HG02943 (cell line): ENCODE results near the gene ZC3H12A.
"Not testable (repeated sequence)": the region's sequence is repeated elsewhere in the genome, so short reads cannot be mapped to it uniquely, and the experiment has no call there.

ENCODE experiments used
- ATAC-seq: cut with Tn5 transposase; IDR thresholded peaks from one replicate; pipeline ENCODE4 v1.9.1; 2021; ENCODE audit warnings: mild to moderate bottlenecking, low read depth, moderate library complexity; ENCODE audit not compliant: unreplicated experiment

Gene ZC3H12A

DNA sequence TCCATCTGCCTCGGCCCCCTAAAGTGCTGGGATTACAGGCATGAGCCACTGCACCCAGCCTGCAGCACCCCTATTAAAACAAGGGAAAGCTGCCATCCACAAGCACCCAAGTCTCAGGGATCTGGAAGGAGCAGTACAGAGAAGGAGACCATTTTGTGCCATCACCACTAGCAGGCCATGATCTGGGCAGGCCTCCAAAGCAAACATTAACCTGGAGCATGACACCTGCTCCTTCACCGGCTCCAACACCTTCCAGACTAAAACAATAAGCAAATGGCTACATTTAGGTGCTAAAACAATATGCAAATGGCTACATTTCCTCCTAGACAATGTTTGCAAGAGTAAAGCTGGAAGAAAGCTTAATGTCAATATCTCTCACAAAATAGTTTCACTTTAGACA is 23.5 kb downstream of the ZC3H12A start:
- no peak for ATAC-seq

DNA sequence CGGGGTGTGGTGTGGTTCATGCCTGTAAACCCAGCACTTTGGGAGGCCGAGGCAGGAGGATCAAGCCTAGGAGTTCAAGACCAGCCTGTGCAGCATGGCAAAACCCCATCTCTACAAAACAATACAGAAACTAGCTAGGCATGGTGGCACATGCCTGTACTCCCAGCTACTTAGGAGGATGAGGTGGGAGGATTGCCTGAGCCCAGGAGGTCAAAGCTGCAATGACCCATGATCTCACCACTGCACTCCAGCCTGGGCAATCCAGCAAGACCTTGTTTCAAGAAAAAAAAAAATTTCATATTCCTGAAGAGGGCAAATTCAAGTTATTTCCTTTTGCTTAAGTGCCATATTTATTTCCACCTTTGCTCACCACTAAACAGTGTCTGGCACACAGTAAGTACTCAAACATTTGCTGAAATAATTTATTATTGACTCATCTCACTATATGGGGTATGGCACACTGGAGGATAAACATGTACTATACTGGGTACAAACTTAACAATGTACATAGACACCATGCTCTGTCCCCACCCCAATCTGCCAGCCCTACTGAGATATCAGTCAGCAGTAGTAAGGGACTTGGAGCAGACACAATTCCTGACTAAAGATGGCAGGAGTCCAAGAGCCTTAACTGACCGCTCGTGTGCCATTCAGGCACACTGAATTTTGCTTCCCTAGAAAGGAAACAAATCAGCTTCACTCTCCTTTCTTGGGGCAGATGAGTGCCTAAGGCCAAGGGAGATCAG is 24.7 kb downstream of the ZC3H12A start:
- ATAC-seq = no peak

DNA sequence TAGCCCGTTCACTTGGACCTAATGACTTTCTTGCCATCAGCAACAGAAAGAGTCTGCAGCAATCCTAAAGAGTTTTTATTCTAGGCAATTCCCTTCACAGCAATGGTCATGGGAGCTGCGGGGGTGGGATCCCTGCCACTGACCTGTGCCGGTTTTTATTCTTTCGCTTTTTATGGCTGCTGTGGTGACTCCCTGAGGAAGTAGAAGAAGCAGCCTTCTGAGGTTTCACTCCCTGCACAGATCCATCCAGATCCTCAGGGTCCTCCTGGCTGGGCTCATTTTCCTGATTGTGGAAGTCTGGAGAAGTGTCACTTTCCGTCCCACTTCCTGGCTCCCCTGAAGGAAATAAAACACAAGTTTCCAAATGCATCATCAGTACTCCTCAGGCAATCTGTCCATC is 27.3 kb downstream of the ZC3H12A start:
- ATAC-seq = no peak

DNA sequence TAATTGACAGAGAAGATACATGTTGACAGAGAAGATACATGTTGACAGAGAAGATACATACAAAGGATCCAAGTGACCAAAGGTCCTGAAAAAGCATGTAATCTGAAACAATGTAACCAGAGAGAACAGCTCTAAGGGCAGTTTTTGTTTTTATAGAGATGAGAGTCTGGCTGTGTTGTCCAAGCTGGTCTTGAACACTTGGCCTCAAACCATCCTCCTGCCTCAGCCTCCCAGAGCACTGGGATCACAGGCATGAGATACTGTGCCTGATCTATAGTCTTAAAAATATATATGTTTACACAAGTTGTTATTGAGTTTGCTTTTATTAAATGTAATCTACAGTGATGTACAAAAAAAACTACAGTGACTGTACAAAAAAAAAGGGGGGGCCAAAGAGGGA is 27.7 kb downstream of the ZC3H12A start:
- ATAC-seq = no peak

DNA sequence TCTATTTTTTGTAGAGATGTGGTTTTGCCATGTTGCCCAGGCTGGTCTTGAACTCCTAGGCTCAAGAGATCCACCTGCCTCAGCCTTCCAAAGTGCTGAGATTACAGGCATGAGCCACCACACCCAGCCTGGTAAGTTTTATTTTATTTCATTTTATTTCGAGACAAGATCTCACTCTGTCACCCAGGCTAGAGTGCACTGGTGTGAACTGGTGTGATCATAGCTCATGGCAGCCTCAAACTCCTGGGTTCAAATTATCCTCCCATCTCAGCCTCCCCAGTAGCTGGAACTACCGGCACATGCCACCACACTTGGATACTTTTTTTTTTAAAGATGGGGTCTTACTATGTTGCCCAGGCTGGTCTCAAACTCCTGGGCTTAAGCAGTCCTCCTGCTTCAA is 28.4 kb downstream of the ZC3H12A start:
- not testable (repeated sequence) for ATAC-seq

GRCh38 chr1:37506740-37507139 is 32.4 kb downstream of the ZC3H12A start:
- ATAC-seq = no peak

DNA sequence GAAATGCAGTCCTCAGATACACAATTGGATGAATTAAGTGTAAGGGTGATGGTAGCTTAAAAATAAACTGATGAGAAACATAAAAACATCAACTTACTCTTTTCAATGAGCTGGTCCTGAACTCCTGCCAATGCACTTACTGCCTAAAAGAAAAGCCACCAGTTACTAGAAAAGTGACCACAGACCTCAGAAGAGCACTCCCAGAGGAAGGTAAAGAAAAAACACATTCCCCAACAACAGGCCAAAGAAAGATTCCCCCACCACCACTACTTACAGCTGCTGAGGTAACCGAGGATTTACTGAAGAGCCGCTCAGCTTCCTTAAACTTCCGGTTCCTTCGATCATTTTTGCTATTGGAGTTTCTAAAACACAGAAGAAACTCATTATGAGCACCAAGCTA is 34.8 kb downstream of the ZC3H12A start:
- ATAC-seq = no peak

DNA sequence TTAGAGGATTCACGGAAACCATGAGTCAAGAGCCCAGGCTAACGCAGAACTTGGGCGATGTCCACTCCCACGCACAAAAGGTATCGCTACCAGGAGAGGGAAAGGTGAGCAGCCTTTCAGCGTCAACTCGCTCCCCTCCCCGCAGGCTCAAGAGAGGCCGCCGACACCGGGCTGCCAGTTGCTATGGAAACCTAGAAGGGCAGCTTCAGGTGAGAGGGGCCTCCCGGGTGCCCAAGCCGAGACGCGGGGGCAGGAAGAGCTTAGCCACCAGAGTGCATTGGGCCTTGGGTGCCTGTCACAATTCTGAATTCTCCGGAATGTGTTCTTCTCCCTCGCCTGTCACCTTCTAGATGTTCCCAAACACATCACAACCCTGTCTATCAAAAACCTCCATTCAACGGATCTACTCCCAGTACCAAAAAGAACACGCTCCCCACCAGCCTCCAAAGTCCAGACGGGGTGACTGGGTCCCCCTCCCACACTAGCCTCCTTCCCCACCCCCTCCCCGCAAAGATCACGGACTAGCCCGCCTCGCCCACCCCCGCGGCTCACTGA is 39.5 kb downstream of the ZC3H12A start:
- peak; percentile 32 for ATAC-seq

DNA sequence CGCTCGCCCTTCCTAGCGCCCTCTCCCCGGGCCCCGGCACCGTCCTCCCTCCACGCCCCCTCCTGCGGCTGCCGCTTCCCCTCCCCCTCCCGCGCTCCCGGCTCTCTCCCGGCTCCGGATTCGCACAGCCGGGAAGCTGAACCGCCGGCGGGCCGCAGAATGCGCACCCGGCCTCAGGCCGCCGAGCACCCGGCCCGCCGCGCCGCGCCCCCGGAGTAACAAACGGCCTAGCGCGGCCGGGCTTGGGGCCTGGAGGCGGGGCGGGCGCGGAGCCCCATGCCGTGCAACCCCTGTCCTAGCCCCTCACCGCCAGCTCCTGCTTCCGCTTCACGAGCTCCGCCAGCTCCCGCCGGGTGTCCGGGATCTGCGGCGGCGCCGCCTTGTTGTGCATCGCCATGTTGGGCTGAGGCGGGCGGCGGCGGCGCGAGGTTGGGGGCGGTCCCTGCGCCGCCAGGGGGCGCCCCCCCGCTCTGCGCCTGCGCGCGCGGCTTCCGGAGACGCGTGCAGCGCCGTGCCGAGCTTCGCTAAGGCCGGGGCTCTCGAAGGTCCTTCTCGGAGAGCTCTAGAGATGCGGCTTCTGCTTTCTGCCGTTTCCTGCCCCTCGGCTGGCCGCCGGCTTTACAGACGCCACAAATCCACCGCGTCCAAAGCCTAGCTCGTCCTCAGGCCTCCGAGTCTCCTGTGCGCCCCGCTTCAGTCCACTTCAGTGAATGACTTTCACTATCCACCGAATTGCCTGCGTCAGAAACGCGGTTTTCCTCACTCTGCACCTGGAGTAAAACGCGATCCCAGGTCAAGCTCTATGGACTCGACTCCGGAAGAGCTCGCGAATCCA is 40.2 kb downstream of the ZC3H12A start, which contains the start of gene MEAF6:
TSS of gene MEAF6 (minus strand) at position 417 of the 835 bp plus-strand sequence. CDS start at position 397, 20 bp downstream.
- peak; percentile 79 for ATAC-seq

GRCh38 chr1:37515185-37516034 is 41.0 kb downstream of the ZC3H12A start:
- no peak for ATAC-seq

GRCh38 chr1:37517569-37517968 is 43.2 kb downstream of the ZC3H12A start:
- ATAC-seq = no peak

GRCh38 chr1:37518241-37518640 is 43.9 kb downstream of the ZC3H12A start:
- not testable (repeated sequence) for ATAC-seq

DNA sequence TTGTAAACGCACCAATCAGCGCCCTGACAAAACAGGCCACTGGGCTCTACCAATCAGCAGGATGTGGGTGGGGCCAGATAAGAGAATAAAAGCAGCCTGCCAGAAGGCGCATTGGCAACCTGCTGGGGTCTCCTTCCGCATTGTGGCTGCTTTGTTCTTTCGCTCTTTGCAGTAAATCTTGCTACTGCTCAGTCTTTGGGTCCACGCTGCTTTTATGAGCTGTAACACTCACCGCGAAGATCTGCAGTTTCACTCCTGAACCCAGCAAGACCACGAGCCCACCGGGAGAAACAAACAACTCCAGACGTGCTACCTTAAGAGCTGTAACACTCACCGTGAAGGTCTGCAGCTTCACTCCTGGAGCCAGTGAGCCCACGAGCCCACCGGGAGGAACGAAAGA is 44.5 kb downstream of the ZC3H12A start:
- not testable (repeated sequence) for ATAC-seq

- ATAC-seq = no peak
These were observed 45.2 kb downstream of the ZC3H12A start for GRCh38 chr1:37519613-37520012.

DNA sequence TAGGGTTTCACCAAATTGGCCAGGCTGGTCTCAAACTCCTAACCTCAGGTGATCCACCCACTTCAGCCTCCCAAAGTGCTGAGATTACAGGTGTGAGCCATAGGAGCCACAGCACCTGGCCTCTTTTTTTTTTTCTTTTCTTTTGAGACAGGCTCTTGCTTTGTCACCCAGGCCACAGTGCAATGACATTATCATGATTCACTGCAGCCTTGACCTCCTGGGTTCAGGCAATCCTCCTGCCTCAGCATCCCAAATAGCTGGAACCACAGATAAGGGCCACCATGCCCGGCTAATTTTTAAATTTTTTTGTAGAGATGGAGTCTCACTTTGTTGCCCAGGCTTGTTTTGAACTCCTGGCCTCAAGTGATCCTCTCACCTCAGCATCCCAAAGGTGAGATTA is 55.5 kb downstream of the ZC3H12A start:
- ATAC-seq = not testable (repeated sequence)

DNA sequence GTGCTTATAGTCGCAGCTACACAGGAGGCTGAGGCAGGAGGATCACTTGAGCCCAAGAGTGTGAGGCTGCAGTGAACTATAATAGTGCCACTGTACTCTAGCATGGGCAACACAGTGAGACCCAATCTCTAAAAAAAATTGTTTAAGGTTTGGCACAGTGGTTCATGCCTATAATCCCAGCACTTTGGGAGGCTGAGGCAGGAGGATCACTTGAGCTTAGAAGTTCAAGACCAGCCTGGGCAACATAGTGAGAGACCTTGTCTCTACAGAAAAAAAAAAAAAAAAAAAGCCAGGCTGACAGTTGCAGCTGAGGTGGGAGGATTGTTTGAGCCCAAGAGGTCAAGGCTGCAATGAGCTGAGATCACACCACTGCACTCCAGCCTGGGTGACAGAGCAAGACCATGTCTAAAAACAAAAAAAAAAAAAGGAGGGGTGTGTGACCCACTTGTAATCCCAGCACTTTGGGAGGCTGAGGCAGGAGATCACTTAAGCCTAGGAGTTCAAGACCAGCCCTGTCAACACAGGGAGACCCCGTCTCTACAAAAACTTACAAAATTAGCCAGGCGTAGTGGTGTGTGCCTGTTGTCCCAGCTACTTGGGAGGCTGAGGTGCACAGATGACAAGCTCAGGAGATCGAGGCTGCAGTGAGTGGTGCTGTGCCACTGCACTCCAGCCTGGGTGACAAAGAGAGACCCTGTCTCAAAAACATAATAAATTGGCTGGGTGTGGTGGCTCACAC is 58.2 kb downstream of the ZC3H12A start:
- not testable (repeated sequence) for ATAC-seq

GRCh38 chr1:37533317-37534093 is 59.1 kb downstream of the ZC3H12A start:
- no peak for ATAC-seq
